Measurements from ENCODE around the gene GLYATL2.

The GLYATL2 gene, protein sequence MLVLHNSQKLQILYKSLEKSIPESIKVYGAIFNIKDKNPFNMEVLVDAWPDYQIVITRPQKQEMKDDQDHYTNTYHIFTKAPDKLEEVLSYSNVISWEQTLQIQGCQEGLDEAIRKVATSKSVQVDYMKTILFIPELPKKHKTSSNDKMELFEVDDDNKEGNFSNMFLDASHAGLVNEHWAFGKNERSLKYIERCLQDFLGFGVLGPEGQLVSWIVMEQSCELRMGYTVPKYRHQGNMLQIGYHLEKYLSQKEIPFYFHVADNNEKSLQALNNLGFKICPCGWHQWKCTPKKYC

GRCh38 chr11:58844361-58845005, at the start of gene GLYATL2:
Gene GLYATL2 (minus strand): TSS chr11:58844704. CDS start chr11:58839612, 5,092 bp downstream.
- no peak for DNase-seq

- no peak for DNase-seq
These were observed 49.4 kb upstream of the GLYATL2 start for GRCh38 chr11:58893899-58894298.

DNA sequence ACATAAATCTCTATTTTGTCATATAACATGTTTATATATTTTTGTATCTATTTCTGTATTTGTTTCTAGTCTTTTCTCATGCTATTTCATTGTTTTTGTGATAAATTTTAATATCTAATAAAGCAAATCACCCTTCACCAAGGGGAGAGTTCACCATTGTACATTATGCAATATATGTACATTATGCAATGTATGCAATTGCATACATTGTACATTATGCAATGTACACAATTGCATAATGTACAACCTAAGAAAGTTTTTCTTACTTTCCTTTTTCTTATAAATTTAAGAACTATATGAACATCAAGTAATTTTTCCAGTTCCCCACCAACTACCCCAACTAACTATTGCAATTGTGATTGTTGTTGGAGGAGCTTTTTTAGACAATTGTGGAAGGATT, 44.1 kb upstream of the GLYATL2 start:
- no peak for DNase-seq

GRCh38 chr11:58887452-58887851, 42.9 kb upstream of the GLYATL2 start:
- no peak for DNase-seq

DNA sequence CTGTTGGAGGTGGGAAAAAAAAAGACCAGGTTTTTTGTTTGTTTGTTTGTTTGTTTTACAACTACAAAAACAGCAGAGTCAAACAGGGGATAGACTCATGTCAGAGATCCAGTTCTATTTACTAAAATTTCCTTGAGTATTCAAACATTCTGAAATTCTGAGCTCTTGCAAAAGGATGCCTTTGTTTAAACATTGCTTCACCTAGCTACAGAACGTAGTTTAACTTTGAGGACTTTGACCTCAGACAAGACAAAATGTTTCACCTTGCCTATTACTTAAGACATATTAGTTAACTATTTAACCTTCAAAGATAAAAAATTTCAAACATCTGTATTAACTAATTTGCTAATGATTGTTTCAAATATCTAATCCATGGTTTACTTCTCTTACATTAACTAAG, 36.1 kb upstream of the GLYATL2 start:
- DNase-seq, result no peak

GRCh38 chr11:58880166-58880565, 35.7 kb upstream of the GLYATL2 start:
- no peak for DNase-seq

DNA sequence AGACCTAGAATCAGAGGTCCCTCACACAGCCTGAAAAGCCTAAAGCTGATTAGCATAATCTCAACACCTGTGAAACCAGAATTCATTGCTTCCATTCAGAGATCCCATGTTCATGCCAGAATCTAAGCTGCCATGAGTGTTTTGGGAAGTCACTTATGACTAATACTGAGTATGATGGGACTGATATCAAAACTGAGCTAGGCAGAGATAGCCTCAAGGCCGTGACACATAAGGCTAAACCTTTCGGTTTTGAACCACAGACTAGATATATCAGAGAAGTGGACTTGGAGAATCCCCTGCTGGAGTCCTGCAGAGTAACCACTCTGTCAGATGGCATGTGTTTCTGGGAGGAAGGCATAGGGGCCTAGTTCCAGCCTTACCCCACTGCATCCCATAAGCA, 23.1 kb upstream of the GLYATL2 start:
- DNase-seq, result no peak

GRCh38 chr11:58866788-58867187, 22.3 kb upstream of the GLYATL2 start:
- DNase-seq, result no peak

DNA sequence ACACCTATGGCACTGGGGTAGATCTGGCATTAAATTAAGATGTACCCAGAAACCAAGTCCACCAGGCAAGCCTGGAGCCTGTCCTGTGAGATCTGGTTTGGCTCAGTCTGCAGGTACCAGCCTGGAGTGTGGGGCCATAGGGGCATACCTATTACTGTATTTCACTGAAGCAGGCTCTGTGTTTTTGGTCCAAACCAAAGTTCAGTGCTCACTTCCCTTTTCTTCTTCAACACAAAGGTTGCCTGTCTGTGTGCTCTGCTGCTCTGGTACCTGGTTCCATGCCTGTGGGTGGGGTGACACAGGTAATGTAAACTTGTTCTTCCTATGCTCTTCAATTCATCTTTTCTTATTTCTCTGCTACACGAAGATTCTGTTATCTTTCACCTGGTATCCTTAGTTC, 19.8 kb upstream of the GLYATL2 start:
- DNase-seq, result no peak

- DNase-seq, result no peak
These were observed 19.2 kb upstream of the GLYATL2 start for GRCh38 chr11:58863697-58864096.

- DNase-seq, result no peak
These were observed 17.0 kb upstream of the GLYATL2 start for GRCh38 chr11:58861533-58861932.

- no peak for DNase-seq
These were observed 12.3 kb upstream of the GLYATL2 start for GRCh38 chr11:58856806-58857205.

- no peak for DNase-seq
These were observed 882 bp upstream of the GLYATL2 start for GRCh38 chr11:58845386-58845785.

GRCh38 chr11:58837707-58838388, 6.7 kb downstream of the GLYATL2 start:
- DNase-seq, result no peak

- DNase-seq, result no peak
These were observed 12.4 kb downstream of the GLYATL2 start for GRCh38 chr11:58832056-58832645.

DNA sequence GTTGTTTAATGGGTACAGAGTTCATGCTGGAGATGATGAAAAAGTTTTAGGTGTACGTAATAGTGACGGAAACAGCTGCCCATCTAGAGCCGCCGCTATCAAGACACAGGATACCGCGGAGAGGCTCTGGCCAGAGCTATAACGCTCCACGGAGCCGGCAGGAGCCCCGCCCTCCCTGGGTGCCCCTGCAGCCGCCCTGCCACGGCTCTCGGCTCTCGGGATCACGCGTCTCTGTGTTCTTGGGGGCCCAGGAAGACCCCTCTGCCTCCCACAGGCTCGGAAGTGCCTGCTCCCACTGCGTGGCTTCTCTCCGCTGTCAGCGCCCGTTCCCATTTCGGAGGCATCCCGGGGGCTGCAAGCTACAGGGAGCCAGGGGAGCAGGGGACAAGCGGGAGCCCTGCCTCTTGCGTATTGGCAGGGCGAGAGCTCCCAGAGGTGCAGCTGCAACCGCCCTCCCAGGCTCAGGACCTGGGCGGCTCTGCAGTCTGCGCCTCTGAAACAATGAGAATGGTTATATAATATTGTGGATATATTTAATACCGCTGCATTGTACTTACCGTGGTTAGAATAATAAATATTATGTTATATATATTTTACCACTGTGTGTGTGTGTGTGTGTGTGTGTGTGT, 13.7 kb downstream of the GLYATL2 start:
- DNase-seq, result no peak

DNA sequence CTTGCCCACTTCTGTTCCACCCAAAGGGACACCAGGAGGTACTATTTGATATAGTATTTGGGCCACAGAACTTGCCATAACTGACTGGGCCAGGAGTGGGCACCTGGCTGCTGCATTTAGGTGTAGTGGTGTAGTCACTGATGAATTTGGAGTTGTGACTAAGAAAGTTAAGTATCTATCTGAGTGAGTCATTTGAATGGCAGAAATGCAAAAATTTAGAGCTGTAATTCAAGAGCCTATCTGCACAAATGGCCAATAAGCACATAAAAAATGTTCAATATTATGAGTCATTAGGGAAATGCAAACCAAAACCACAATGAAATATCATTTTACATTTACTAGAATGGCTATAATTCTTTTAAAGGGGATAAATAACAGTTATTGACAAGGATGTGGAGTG, 14.7 kb downstream of the GLYATL2 start:
- DNase-seq, result no peak

- DNase-seq, result no peak
These were observed 30.8 kb downstream of the GLYATL2 start for GRCh38 chr11:58813693-58814092.

DNA sequence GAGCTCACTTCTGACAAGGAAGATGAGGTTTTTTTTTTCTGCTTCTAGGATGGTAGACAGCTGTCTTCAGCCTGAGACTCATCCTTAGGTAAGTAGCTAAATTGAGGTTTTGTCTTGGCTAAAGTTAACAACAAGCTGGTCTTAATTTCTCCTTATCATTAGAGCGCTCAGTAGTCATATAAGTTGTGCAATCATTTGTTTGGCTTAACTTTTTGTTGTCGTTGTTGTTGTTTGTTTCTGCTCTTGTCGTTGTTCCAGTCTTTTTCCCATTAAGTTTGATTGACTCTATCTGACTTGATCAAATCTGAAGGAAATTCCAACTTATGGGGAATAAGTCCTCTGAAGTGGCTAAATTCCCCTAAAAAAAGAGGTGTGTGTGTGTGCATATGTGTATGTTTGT, 33.0 kb downstream of the GLYATL2 start:
- no peak for DNase-seq

DNA sequence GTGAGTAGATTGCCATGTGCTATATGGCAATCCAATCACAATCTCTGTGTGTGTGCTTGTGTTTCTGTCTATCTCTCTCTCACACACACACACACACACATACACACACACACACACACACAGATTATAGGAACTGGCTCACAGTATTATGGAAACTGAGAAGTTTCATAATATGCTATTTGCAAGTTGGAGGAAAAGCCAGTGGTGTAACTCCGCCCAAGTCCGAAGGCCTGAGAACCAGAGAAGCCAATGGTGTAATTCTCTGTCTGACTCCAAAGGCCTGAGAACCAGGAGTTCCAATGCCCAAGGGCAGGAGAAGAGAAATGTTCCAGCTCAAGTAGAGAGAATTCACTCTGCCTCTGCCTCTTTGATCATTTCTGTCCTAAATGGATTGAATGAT, 37.2 kb downstream of the GLYATL2 start:
- DNase-seq, result no peak

- no peak for DNase-seq
These were observed 39.4 kb downstream of the GLYATL2 start for GRCh38 chr11:58805065-58805464.

DNA sequence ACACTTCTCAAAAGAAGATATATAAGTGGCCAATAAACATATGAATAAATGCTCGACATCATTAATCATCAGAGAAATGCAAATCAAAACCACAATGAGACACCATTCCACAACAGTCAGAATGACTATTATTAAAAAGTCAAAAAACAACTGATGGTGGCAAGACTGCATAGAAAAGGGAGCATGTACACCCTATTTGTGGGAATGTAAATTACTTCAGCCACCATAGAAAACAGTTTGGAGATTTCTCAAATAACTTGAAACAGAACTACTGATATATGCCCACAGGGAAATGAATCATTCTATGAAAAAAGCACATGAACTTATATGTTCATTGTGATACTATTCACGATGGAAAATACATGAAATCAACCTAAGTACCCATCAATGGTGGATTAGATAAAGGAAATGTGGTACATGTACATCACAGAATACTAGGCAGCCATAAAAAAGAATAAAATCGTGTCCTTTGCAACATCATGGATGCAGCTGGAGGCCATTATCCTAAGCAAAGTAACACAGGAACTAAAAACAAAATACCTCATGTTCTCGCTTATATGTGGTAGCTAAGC, 42.4 kb downstream of the GLYATL2 start:
- no peak for DNase-seq

GRCh38 chr11:58801302-58801701, 43.2 kb downstream of the GLYATL2 start:
- DNase-seq, result no peak

All from activated T-cell treated with anti-CD3 and anti-CD28 coated beads, Interleukin-2, amount 50 U/mL, for 48 hours (primary cell).